SH-SY5Y (cell line): Measurements from ENCODE around the gene PTER.

Experiments used
- GATA2 ChIP-seq: IDR thresholded peaks from 2 replicates; pipeline ENCODE4 v1.6.1; 2011; ENCODE audit warnings: mild to moderate bottlenecking, low read depth, low read length
- GATA3 ChIP-seq: IDR thresholded peaks from 2 replicates; pipeline ENCODE4 v1.6.1; 2011; ENCODE audit warnings: low read depth, mild to moderate bottlenecking, low read length, moderate library complexity

GRCh38 chr10:16544099-16544498 is 107.3 kb downstream of the PTER start:
- TF ChIP-seq GATA3 = no peak
- TF ChIP-seq GATA2 = no peak
